ENCODE measurements around the gene C9orf50. TPM values are rescaled to one million over a fixed set of nuclear protein-coding genes. Genes with fewer than 3 reads are reported as not detected.

The C9orf50 gene
- total RNA-seq, 1 donor from 2014 or later: 0.56 TPM

GRCh38 chr9:129566563-129567266 lies 54.2 kb downstream of the C9orf50 start:
- H3K27ac Mint-ChIP-seq (ENCODE audit: unreplicated experiment): no peak overlapping the region
- H3K9me3 Mint-ChIP-seq (ENCODE audit: unreplicated experiment): peaks cover 4% of the 10 kb centered on the region
- H3K4me1 Mint-ChIP-seq (ENCODE audit: low read depth, unreplicated experiment): peaks cover 19% of the 10 kb centered on the region
- DNase-seq: no peak
- H3K27me3 Mint-ChIP-seq (ENCODE audit: unreplicated experiment): peaks cover 11% of the 10 kb centered on the region
- H3K4me3 Mint-ChIP-seq (ENCODE audit: unreplicated experiment): no peak overlapping the region
- TF ChIP-seq CTCF (IDR thresholded peaks at IDR 0.05; ENCODE audit: partially characterized antibody, unreplicated experiment): no peak
- no peaks in the 10 kb centered on the region for H3K36me3 Mint-ChIP-seq (ENCODE audit: unreplicated experiment)

- H3K9me3 Mint-ChIP-seq (ENCODE audit: unreplicated experiment): peaks cover 5% of the 10 kb centered on the region
- TF ChIP-seq CTCF (IDR thresholded peaks at IDR 0.05; ENCODE audit: partially characterized antibody, unreplicated experiment): no peak
- H3K27me3 Mint-ChIP-seq (ENCODE audit: unreplicated experiment): peaks cover 6% of the 10 kb centered on the region
- DNase-seq: no peak
- no peaks in the 10 kb centered on the region for H3K36me3 Mint-ChIP-seq (ENCODE audit: unreplicated experiment)
- peaks cover 24% of the 10 kb centered on the region for H3K4me1 Mint-ChIP-seq (ENCODE audit: low read depth, unreplicated experiment)
- H3K4me3 Mint-ChIP-seq (ENCODE audit: unreplicated experiment): no peak overlapping the region
- H3K27ac Mint-ChIP-seq (ENCODE audit: unreplicated experiment): peak overlapping the region; percentile 44
These were observed 58.0 kb downstream of the C9orf50 start for GRCh38 chr9:129562917-129563316.

GRCh38 chr9:129562514-129562913 lies 58.4 kb downstream of the C9orf50 start:
- H3K9me3 Mint-ChIP-seq (ENCODE audit: unreplicated experiment): peaks cover 5% of the 10 kb centered on the region
- peak overlapping the region; percentile 44 for H3K27ac Mint-ChIP-seq (ENCODE audit: unreplicated experiment)
- peaks cover 23% of the 10 kb centered on the region for H3K4me1 Mint-ChIP-seq (ENCODE audit: low read depth, unreplicated experiment)
- no peak for TF ChIP-seq CTCF (IDR thresholded peaks at IDR 0.05; ENCODE audit: partially characterized antibody, unreplicated experiment)
- H3K27me3 Mint-ChIP-seq (ENCODE audit: unreplicated experiment): peaks cover 5% of the 10 kb centered on the region
- no peak overlapping the region for H3K4me3 Mint-ChIP-seq (ENCODE audit: unreplicated experiment)
- H3K36me3 Mint-ChIP-seq (ENCODE audit: unreplicated experiment): no peaks in the 10 kb centered on the region
- DNase-seq: no peak

Other genes with a start within 250 kb of the C9orf50 start
- gene NTMT1, start 5.1 kb upstream of the C9orf50 start, total RNA-seq (ENCODE audit: unreplicated experiment): 62.6 TPM
- gene ASB6, start 21.1 kb upstream of the C9orf50 start, total RNA-seq (ENCODE audit: unreplicated experiment): 25.4 TPM
- gene PRRX2, start 44.5 kb upstream of the C9orf50 start, total RNA-seq (ENCODE audit: unreplicated experiment): 2.3 TPM
- gene PTGES, start 131.9 kb upstream of the C9orf50 start, total RNA-seq (ENCODE audit: unreplicated experiment): 1.0 TPM
- gene TOR1B, start 182.1 kb upstream of the C9orf50 start, total RNA-seq (ENCODE audit: unreplicated experiment): 33.5 TPM
- 42.3 TPM for gene TOR1A, start 203.0 kb upstream of the C9orf50 start, total RNA-seq (ENCODE audit: unreplicated experiment)
- gene C9orf78, start 214.2 kb upstream of the C9orf50 start, total RNA-seq (ENCODE audit: unreplicated experiment): 46.1 TPM
- gene USP20, start 214.4 kb upstream of the C9orf50 start, total RNA-seq (ENCODE audit: unreplicated experiment): 93.5 TPM